GM23338 (cell line): ENCODE measurements around the gene SORL1-AS1.

ENCODE experiments used
- ATAC-seq: fragments of 200-7000 bp; cut with Tn5 transposase; 3 replicates; pipeline ENCODE4 v1.9.1; 2020
- DNase-seq: peaks from one replicate; pipeline ENCODE4 v3.0.0-alpha.2; 2015; ENCODE audit warnings: low spot score
- H2AFZ ChIP-seq: fragments of 200-600 bp; sonication (generic); 2 replicates; pipeline ENCODE4 v1.8.0; 2016; ENCODE audit warnings: antibody characterized with exemption, mild to moderate bottlenecking, moderate library complexity
- H3F3A ChIP-seq: fragments of 200-600 bp; sonication (generic); replicated peaks from 2 replicates; pipeline ENCODE4 v1.8.0; 2017; ENCODE audit warnings: antibody characterized with exemption, mixed run types, low read depth
- H3K27ac ChIP-seq: fragments of 200-600 bp; sonication (generic); 2 replicates; pipeline ENCODE4 v1.6.1; 2016; ENCODE audit warnings: low read depth
- H3K27me3 ChIP-seq: fragments of 200-600 bp; sonication (generic); 2 replicates; pipeline ENCODE4 v1.8.0; 2016; ENCODE audit warnings: mild to moderate bottlenecking, mixed run types, moderate library complexity; ENCODE audit not compliant: insufficient read depth
- H3K36me3 ChIP-seq: fragments of 200-600 bp; sonication (generic); 2 replicates; pipeline ENCODE4 v1.8.0; 2016; ENCODE audit warnings: mild to moderate bottlenecking; ENCODE audit not compliant: insufficient read depth
- H3K4me1 ChIP-seq: fragments of 200-600 bp; sonication (generic); 2 replicates; pipeline ENCODE4 v1.8.0; 2016; ENCODE audit warnings: mild to moderate bottlenecking, moderate library complexity; ENCODE audit not compliant: insufficient read depth
- H3K4me2 ChIP-seq: fragments of 200-600 bp; sonication (generic); 2 replicates; pipeline ENCODE4 v1.7.1; 2017; ENCODE audit warnings: mixed run types
- H3K4me3 ChIP-seq: fragments of 200-600 bp; sonication (generic); 2 replicates; pipeline ENCODE4 v1.6.1; 2016; ENCODE audit warnings: mixed run types
- H3K79me2 ChIP-seq: fragments of 200-600 bp; sonication (generic); replicated peaks from 2 replicates; pipeline ENCODE4 v1.8.0; 2017; ENCODE audit warnings: mild to moderate bottlenecking; ENCODE audit not compliant: insufficient read depth
- H3K9me2 ChIP-seq: fragments of 200-600 bp; sonication (generic); 2 replicates; pipeline ENCODE4 v1.8.0; 2017; ENCODE audit not compliant: insufficient read depth
- H4K20me1 ChIP-seq: fragments of 200-600 bp; sonication (generic); replicated peaks from 2 replicates; pipeline ENCODE4 v1.8.0; 2017; ENCODE audit warnings: mild to moderate bottlenecking; ENCODE audit not compliant: insufficient read depth
- H3K27ac Mint-ChIP-seq: 2 replicates; pipeline ENCODE4 v1.8.0; 2020; ENCODE audit warnings: inconsistent platforms, mild to moderate bottlenecking, moderate library complexity, mixed read lengths
- H3K27me3 Mint-ChIP-seq: 3 replicates; pipeline ENCODE4 v1.8.0; 2022; ENCODE audit warnings: low read depth, mild to moderate bottlenecking, moderate library complexity, mixed read lengths, inconsistent platforms; ENCODE audit not compliant: insufficient read depth, poor library complexity
- H3K36me3 Mint-ChIP-seq: 3 replicates; pipeline ENCODE4 v1.8.0; 2021; ENCODE audit warnings: low read depth, mild to moderate bottlenecking, inconsistent platforms, moderate library complexity, mixed read lengths
- H3K4me1 Mint-ChIP-seq: 3 replicates; pipeline ENCODE4 v1.8.0; 2020; ENCODE audit warnings: mild to moderate bottlenecking, inconsistent platforms, mixed read lengths
- H3K4me3 Mint-ChIP-seq: 3 replicates; pipeline ENCODE4 v1.8.0; 2021; ENCODE audit warnings: moderate library complexity, mild to moderate bottlenecking, inconsistent platforms, mixed read lengths
- H3K9me3 Mint-ChIP-seq: 3 replicates; pipeline ENCODE4 v1.8.0; 2020; ENCODE audit warnings: moderate library complexity, mild to moderate bottlenecking, inconsistent platforms, mixed read lengths
- CTCF ChIP-seq, 2 experiments: fragments of 200-600 bp in 1 of 2; sonication (generic) in 1 of 2; conservative IDR thresholded peaks; 2 replicates each; pipeline versions ENCODE4 v1.5.1 to v1.6.1; 2016 to 2017; ENCODE audit warnings: antibody characterized with exemption in 2 of 2, low read depth in 2 of 2, mild to moderate bottlenecking in 2 of 2, moderate library complexity in 1 of 2
- POLR2AphosphoS5 ChIP-seq: IDR thresholded peaks from 2 replicates; pipeline ENCODE4 v1.6.1; 2016; ENCODE audit warnings: antibody characterized with exemption, low read depth
- STAT1 ChIP-seq: IDR thresholded peaks from one replicate; pipeline ENCODE4 v1.6.1; 2016; ENCODE audit warnings: antibody characterized with exemption; ENCODE audit not compliant: unreplicated experiment
- ZNF114 ChIP-seq: fragments of 250-450 bp; sonication (Bioruptor Pico); IDR thresholded peaks from 2 replicates; pipeline ENCODE4 v1.5.0; 2020; ENCODE audit warnings: mild to moderate bottlenecking, moderate library complexity
- TF ChIP-seq, protein P1 (sequence below): IDR thresholded peaks from 2 replicates; pipeline ENCODE4 v1.6.1; 2016; ENCODE audit warnings: antibody characterized with exemption

Gene SORL1-AS1

GRCh38 chr11:121451986-121452608 lies 670 bp downstream of the SORL1-AS1 start, which contains the start of gene SORL1:
SORL1 (plus strand) TSS chr11:121452314; CDS start chr11:121452332, 18 bp downstream.
- DNase-seq: peak; percentile 93
- Histone ChIP-seq H3K27ac (peak within 1 kb of the TSS; percentile 78; the same call in 1 of the 2 replicates), H2AFZ (peak within 1 kb of the TSS; percentile 98), H4K20me1 (no peaks in the 10 kb centered on the region), H3K4me1 (peaks cover 68% of the 10 kb centered on the region), H3K9me2 (no peaks in the 10 kb centered on the region), H3K79me2 (peaks cover 49% of the 10 kb centered on the region), H3K36me3 (no peaks in the 10 kb centered on the region), H3K4me2 (peak within 1 kb of the TSS; percentile 90), H3F3A (0 out of 2 replicates have a peak, but pooled peaks cover 10% of the 10 kb centered on the region), H3K27me3 (peaks cover 10% of the 10 kb centered on the region; the same call in 1 of the 2 replicates), H3K4me3 (peak within 1 kb of the TSS; percentile 87)
- peaks cover 3% of the 10 kb centered on the region; the same call in 1 of the 3 replicates for H3K36me3 Mint-ChIP-seq
- ATAC-seq: peak; percentile 84
- H3K9me3 Mint-ChIP-seq: no peaks in the 10 kb centered on the region; the same call in 1 of the 3 replicates
- TF ChIP-seq CTCF (conservative IDR thresholded peaks at IDR 0.05; ENCODE audit: low read depth in 2 of 2): peak; percentile 39 to 77; a peak in 3 of 4 replicates
- TF ChIP-seq, protein P1, sequence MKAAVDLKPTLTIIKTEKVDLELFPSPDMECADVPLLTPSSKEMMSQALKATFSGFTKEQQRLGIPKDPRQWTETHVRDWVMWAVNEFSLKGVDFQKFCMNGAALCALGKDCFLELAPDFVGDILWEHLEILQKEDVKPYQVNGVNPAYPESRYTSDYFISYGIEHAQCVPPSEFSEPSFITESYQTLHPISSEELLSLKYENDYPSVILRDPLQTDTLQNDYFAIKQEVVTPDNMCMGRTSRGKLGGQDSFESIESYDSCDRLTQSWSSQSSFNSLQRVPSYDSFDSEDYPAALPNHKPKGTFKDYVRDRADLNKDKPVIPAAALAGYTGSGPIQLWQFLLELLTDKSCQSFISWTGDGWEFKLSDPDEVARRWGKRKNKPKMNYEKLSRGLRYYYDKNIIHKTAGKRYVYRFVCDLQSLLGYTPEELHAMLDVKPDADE: no peak
- TF ChIP-seq ZNF114: no peak
- peak; percentile 84 for TF ChIP-seq POLR2AphosphoS5
- H3K4me1 Mint-ChIP-seq: peaks cover 71% of the 10 kb centered on the region
- peak within 1 kb of the TSS; percentile 92 for H3K4me3 Mint-ChIP-seq
- peaks cover 17% of the 10 kb centered on the region for H3K27me3 Mint-ChIP-seq
- peak within 1 kb of the TSS; percentile 56 for H3K27ac Mint-ChIP-seq

GRCh38 chr11:121451178-121451985 lies 1.4 kb downstream of the SORL1-AS1 start:
- Histone ChIP-seq H3F3A (0 out of 2 replicates have a peak, but pooled peaks cover 10% of the 10 kb centered on the region), H3K36me3 (no peaks in the 10 kb centered on the region), H3K4me2 (peak overlapping the region; percentile 90), H3K4me3 (peak overlapping the region; percentile 87), H3K79me2 (peaks cover 42% of the 10 kb centered on the region), H2AFZ (peak overlapping the region; percentile 97), H4K20me1 (no peaks in the 10 kb centered on the region), H3K27me3 (peaks cover 10% of the 10 kb centered on the region; the same call in 1 of the 2 replicates), H3K27ac (no peak overlapping the region), H3K9me2 (no peaks in the 10 kb centered on the region), H3K4me1 (peaks cover 65% of the 10 kb centered on the region)
- Mint-ChIP-seq H3K27ac (0 out of 2 replicates have a peak overlapping the region, but pooled peaks have one; percentile 46), H3K9me3 (no peaks in the 10 kb centered on the region; the same call in 1 of the 3 replicates), H3K36me3 (peaks cover 3% of the 10 kb centered on the region; the same call in 1 of the 3 replicates), H3K4me3 (peak overlapping the region; percentile 74), H3K27me3 (peaks cover 13% of the 10 kb centered on the region), H3K4me1 (peaks cover 69% of the 10 kb centered on the region)
- TF ChIP-seq STAT1 (no peak), POLR2AphosphoS5 (no peak)
- ATAC-seq: peak; percentile 30
- no peak for DNase-seq
